Measurements from ENCODE around the gene RNASEH2B.

The RNASEH2B gene

GRCh38 chr13:50909605-50910484 is at the start of gene RNASEH2B:
RNASEH2B (plus strand) TSS chr13:50909791; CDS start chr13:50910077, 286 bp downstream.
- in situ Hi-C loops (cut with MboI; ENCODE audit: low sequenced_read_pairs) = no loop called here

GRCh38 chr13:50864492-50864891 is 45.1 kb upstream of the RNASEH2B start:
- in situ Hi-C loops (cut with MboI; ENCODE audit: low sequenced_read_pairs) = no loop called here

GRCh38 chr13:50866817-50867636 is 42.6 kb upstream of the RNASEH2B start:
- in situ Hi-C loops (cut with MboI; ENCODE audit: low sequenced_read_pairs) = no loop called here

- in situ Hi-C loops (cut with MboI; ENCODE audit: low sequenced_read_pairs) = no loop called here
Observed at GRCh38 chr13:50867637-50867945, 42.0 kb upstream of the RNASEH2B start.

- in situ Hi-C loops (cut with MboI; ENCODE audit: low sequenced_read_pairs) = no loop called here
Observed at GRCh38 chr13:50871405-50871804, 38.2 kb upstream of the RNASEH2B start.

GRCh38 chr13:50873467-50873866 is 36.1 kb upstream of the RNASEH2B start:
- in situ Hi-C loops (cut with MboI; ENCODE audit: low sequenced_read_pairs) = no loop called here

- in situ Hi-C loops (cut with MboI; ENCODE audit: low sequenced_read_pairs) = no loop called here
Observed at GRCh38 chr13:50873991-50874390, 35.6 kb upstream of the RNASEH2B start.

- in situ Hi-C loops (cut with MboI; ENCODE audit: low sequenced_read_pairs) = no loop called here
Observed at GRCh38 chr13:50882816-50883435, 26.7 kb upstream of the RNASEH2B start.

- in situ Hi-C loops (cut with MboI; ENCODE audit: low sequenced_read_pairs) = no loop called here
Observed at GRCh38 chr13:50883728-50884127, 25.9 kb upstream of the RNASEH2B start.

- in situ Hi-C loops (cut with MboI; ENCODE audit: low sequenced_read_pairs) = no loop called here
Observed at GRCh38 chr13:50884265-50884664, 25.3 kb upstream of the RNASEH2B start.

GRCh38 chr13:50887151-50887550 is 22.4 kb upstream of the RNASEH2B start:
- in situ Hi-C loops (cut with MboI; ENCODE audit: low sequenced_read_pairs) = no loop called here

GRCh38 chr13:50888362-50888761 is 21.2 kb upstream of the RNASEH2B start:
- in situ Hi-C loops (cut with MboI; ENCODE audit: low sequenced_read_pairs) = no loop called here

- in situ Hi-C loops (cut with MboI; ENCODE audit: low sequenced_read_pairs) = no loop called here
Observed at GRCh38 chr13:50889317-50889716, 20.3 kb upstream of the RNASEH2B start.

GRCh38 chr13:50891206-50891605 is 18.4 kb upstream of the RNASEH2B start:
- in situ Hi-C loops (cut with MboI; ENCODE audit: low sequenced_read_pairs) = no loop called here

GRCh38 chr13:50892210-50892944 is 17.2 kb upstream of the RNASEH2B start:
- in situ Hi-C loops (cut with MboI; ENCODE audit: low sequenced_read_pairs) = no loop called here

- in situ Hi-C loops (cut with MboI; ENCODE audit: low sequenced_read_pairs) = no loop called here
Observed at GRCh38 chr13:50893211-50893852, 16.3 kb upstream of the RNASEH2B start.

- in situ Hi-C loops (cut with MboI; ENCODE audit: low sequenced_read_pairs) = no loop called here
Observed at GRCh38 chr13:50894012-50894411, 15.6 kb upstream of the RNASEH2B start.

GRCh38 chr13:50894504-50894903 is 15.1 kb upstream of the RNASEH2B start:
- in situ Hi-C loops (cut with MboI; ENCODE audit: low sequenced_read_pairs) = no loop called here

- in situ Hi-C loops (cut with MboI; ENCODE audit: low sequenced_read_pairs) = no loop called here
Observed at GRCh38 chr13:50898338-50898737, 11.3 kb upstream of the RNASEH2B start.

GRCh38 chr13:50901701-50902100 is 7.9 kb upstream of the RNASEH2B start:
- in situ Hi-C loops (cut with MboI; ENCODE audit: low sequenced_read_pairs) = no loop called here

Data from HL-60/S4 treated with phorbol 12-myristate 13-acetate at 8.2 ng/mL for 4 days and 3 days (cell line).